ENCODE results near the gene SLC6A7.

The SLC6A7 gene

GRCh38 chr5:150236981-150237754 lies 47.3 kb downstream of the SLC6A7 start:
- no peaks in the 10 kb centered on the region for H3K36me3 ChIP-seq (ENCODE audit: control insufficient read depth in 2 of 2, insufficient read depth in 1 of 2, low read length in 2 of 2)
- H3K4me1 ChIP-seq (ENCODE audit: control insufficient read depth, insufficient read depth, low read length), result no peaks in the 10 kb centered on the region
- ChIA-PET POLR2A (no interaction called here), CTCF (interaction anchor here (0.5 to 0.9 kb wide), 2 partner anchors 18 to 62 kb away, joined by 3 to 6 read pairs; no protein-coding TSS in a partner anchor)
- TF ChIP-seq ZNF157 (tag by site-specific recombination; IDR thresholded peaks at IDR 0.05), result no peak
- no peak for TF ChIP-seq ZNF266 (tag by site-specific recombination; IDR thresholded peaks at IDR 0.05; ENCODE audit: low read depth)
- no peak for TF ChIP-seq ZNF433 (tag by site-specific recombination; IDR thresholded peaks at IDR 0.05; ENCODE audit: low read depth)
- no peak for TF ChIP-seq INSM2 (tag by site-specific recombination; IDR thresholded peaks at IDR 0.05)
- TF ChIP-seq ZNF843 (tag by site-specific recombination; IDR thresholded peaks at IDR 0.05), result no peak
- TF ChIP-seq ZNF404 (tag by site-specific recombination; IDR thresholded peaks at IDR 0.05), result no peak
- no peak for TF ChIP-seq ZSCAN4 (tag by site-specific recombination; IDR thresholded peaks at IDR 0.05)
- TF ChIP-seq ZNF148 (tag by site-specific recombination; IDR thresholded peaks at IDR 0.05; ENCODE audit: borderline replicate concordance), result no peak
- no peak for TF ChIP-seq ZNF791 (tag by site-specific recombination; IDR thresholded peaks at IDR 0.05)
- TF ChIP-seq GLIS2 (tag by site-specific recombination; IDR thresholded peaks at IDR 0.05), result no peak
- no peak for TF ChIP-seq SCRT1 (tag by site-specific recombination; IDR thresholded peaks at IDR 0.05; ENCODE audit: borderline replicate concordance)
- TF ChIP-seq IKZF3 (tag by site-specific recombination; IDR thresholded peaks at IDR 0.05), result no peak
- H3K4me3 ChIP-seq (ENCODE audit: low read depth, low read length), result no peak overlapping the region
- H3K27ac ChIP-seq (ENCODE audit: extremely low read depth, low read depth, low read length), result no peak overlapping the region
- no peaks in the 10 kb centered on the region for H3K9me3 ChIP-seq (ENCODE audit: control insufficient read depth, insufficient read depth, low read depth, low read length)

GRCh38 chr5:150238646-150239045 lies 48.8 kb downstream of the SLC6A7 start:
- H3K4me3 ChIP-seq (ENCODE audit: low read depth, low read length), result no peak overlapping the region
- H3K9me3 ChIP-seq (ENCODE audit: control insufficient read depth, insufficient read depth, low read depth, low read length), result no peaks in the 10 kb centered on the region
- ChIA-PET POLR2A (no interaction called here), CTCF (interaction anchor here (1.1 kb wide), 1 partner anchor 113 kb away, joined by 3 read pairs; no protein-coding TSS in a partner anchor)
- H3K4me1 ChIP-seq (ENCODE audit: control insufficient read depth, insufficient read depth, low read length), result no peaks in the 10 kb centered on the region
- no peaks in the 10 kb centered on the region for H3K36me3 ChIP-seq (ENCODE audit: control insufficient read depth in 2 of 2, insufficient read depth in 1 of 2, low read length in 2 of 2)
- TF ChIP-seq ZNF560 (tag by site-specific recombination; IDR thresholded peaks at IDR 0.05; ENCODE audit: borderline replicate concordance) (no peak), MZF1 (tag by site-specific recombination; IDR thresholded peaks at IDR 0.05; ENCODE audit: borderline replicate concordance) (no peak), ZEB2 (tag by site-specific recombination; IDR thresholded peaks at IDR 0.05) (no peak), YY1 (tag by site-specific recombination; IDR thresholded peaks at IDR 0.05) (no peak), KLF17 (tag by site-specific recombination; IDR thresholded peaks at IDR 0.05) (no peak), BCL11A (tag by site-specific recombination; IDR thresholded peaks at IDR 0.05; ENCODE audit: low read depth) (no peak), ZBTB8A (tag by site-specific recombination; IDR thresholded peaks at IDR 0.05) (no peak), ZNF549 (tag by site-specific recombination; IDR thresholded peaks at IDR 0.05) (no peak), ZNF140 (tag by site-specific recombination; IDR thresholded peaks at IDR 0.05) (no peak), ZNF677 (tag by site-specific recombination; IDR thresholded peaks at IDR 0.05) (no peak), ZNF391 (tag by site-specific recombination; IDR thresholded peaks at IDR 0.05; ENCODE audit: borderline replicate concordance, low read depth) (no peak), ZNF423 (tag by site-specific recombination; IDR thresholded peaks at IDR 0.05) (no peak)
- no peak overlapping the region for H3K27ac ChIP-seq (ENCODE audit: extremely low read depth, low read depth, low read length)

All from HEK293 (cell line).